NB4 (cell line): ENCODE measurements around the gene APOBR.

ENCODE experiments used
- POLR2A ChIP-seq: IDR thresholded peaks from 2 replicates; pipeline ENCODE4 v1.6.1; 2011; ENCODE audit warnings: mild to moderate bottlenecking; ENCODE audit not compliant: insufficient read length; ENCODE audit errors: extremely low read depth
- TF ChIP-seq, protein P1 (sequence below): IDR thresholded peaks from one replicate; pipeline ENCODE4 v1.5.1; 2012; ENCODE audit warnings: low read depth, low read length
- TF ChIP-seq, protein P2 (sequence below): IDR thresholded peaks from 2 replicates; pipeline ENCODE4 v1.6.1; 2011; ENCODE audit warnings: low read depth, low read length

DNA sequence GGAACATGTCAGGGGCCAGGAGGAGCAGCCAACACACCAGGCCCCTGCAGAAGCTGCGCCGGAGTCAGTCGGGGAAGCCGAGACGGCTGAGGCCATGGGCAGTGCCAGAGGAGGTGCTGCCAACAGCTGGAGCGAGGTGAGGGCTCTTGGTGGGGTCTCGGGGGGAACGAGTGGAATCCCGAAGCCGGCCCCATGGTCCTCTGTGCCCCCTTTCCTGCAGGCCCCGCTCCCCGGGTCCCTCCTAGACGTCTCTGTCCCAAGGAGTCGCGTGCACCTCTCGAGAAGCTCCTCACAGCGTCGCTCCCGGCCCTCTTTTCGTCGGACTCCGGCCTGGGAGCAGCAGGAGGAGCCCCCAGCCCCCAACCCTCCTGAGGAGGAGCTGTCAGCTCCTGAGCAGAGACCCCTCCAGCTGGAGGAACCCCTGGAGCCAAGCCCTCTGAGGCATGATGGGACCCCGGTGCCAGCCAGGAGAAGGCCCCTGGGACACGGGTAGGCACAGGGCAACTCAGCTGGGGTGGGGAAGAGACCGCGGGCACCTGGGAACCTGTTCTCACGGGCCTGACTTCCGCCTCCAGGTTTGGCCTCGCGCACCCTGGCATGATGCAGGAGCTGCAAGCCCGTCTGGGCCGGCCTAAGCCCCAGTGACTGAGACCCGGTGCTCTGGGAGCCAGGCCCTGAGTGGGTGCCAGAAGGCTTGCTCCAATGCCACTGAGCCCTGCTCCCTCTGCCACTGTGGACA is 3.6 kb downstream of the APOBR start:
- TF ChIP-seq, protein P1, sequence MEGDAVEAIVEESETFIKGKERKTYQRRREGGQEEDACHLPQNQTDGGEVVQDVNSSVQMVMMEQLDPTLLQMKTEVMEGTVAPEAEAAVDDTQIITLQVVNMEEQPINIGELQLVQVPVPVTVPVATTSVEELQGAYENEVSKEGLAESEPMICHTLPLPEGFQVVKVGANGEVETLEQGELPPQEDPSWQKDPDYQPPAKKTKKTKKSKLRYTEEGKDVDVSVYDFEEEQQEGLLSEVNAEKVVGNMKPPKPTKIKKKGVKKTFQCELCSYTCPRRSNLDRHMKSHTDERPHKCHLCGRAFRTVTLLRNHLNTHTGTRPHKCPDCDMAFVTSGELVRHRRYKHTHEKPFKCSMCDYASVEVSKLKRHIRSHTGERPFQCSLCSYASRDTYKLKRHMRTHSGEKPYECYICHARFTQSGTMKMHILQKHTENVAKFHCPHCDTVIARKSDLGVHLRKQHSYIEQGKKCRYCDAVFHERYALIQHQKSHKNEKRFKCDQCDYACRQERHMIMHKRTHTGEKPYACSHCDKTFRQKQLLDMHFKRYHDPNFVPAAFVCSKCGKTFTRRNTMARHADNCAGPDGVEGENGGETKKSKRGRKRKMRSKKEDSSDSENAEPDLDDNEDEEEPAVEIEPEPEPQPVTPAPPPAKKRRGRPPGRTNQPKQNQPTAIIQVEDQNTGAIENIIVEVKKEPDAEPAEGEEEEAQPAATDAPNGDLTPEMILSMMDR: no peak
- no peak for TF ChIP-seq POLR2A
- TF ChIP-seq, protein P2, sequence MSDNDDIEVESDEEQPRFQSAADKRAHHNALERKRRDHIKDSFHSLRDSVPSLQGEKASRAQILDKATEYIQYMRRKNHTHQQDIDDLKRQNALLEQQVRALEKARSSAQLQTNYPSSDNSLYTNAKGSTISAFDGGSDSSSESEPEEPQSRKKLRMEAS: no peak
